GM12873 (cell line): ENCODE results near the gene SRCAP.

Experiments
- CTCF ChIP-seq: IDR thresholded peaks from 2 replicates; pipeline ENCODE4 v1.5.1; 2012; ENCODE audit warnings: low read depth, mild to moderate bottlenecking, moderate library complexity, low read length, control low read depth; ENCODE audit not compliant: insufficient read depth; ENCODE audit errors: missing control alignments

SRCAP gene

DNA sequence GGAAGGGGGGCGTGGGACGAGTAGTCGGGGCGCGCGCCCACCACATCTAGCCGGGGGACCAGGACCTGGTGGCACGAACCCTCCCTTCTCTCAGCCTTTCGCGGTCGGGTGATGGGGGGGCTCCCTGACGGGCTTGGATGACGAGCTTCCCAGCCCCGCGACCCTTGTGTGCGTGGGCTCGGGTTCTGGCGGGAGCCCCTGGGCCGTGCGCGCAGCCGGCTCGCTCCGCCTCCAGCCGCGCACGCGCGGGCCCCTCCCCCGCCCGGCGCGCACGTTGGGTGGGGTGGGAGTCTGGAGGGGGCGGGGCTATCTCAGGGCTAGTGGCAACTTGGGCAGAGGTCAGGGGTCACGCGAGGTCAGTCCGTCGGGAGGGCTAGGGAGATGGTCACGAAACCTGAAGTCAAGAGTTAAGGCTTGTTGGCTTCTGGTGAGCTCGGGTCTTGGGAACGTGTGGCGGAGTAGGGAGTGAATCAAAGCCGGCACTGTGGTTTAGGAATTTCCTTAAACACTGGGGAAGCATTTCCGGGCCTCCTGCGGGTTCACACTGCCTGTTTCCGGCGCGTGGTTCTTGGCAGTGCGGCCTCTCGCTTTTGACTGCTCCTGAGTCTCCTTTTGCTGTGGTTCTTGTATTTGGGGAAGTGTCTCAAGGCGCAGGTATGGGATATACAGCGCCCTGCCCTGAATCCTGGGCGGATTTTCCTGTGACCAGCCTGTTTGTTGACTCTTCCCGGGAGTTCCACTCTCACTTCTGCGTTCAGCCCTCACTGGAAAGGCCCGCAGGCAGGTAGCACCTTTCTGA lies at the start of gene SRCAP:
SRCAP (plus strand) TSS at position 356 of the 799 bp plus-strand sequence. CDS start 1,654 bp downstream, outside the sequence.
- TF ChIP-seq CTCF: no peak

GRCh38 chr16:30649725-30650368 lies 49.1 kb upstream of the SRCAP start:
- no peak for TF ChIP-seq CTCF

DNA sequence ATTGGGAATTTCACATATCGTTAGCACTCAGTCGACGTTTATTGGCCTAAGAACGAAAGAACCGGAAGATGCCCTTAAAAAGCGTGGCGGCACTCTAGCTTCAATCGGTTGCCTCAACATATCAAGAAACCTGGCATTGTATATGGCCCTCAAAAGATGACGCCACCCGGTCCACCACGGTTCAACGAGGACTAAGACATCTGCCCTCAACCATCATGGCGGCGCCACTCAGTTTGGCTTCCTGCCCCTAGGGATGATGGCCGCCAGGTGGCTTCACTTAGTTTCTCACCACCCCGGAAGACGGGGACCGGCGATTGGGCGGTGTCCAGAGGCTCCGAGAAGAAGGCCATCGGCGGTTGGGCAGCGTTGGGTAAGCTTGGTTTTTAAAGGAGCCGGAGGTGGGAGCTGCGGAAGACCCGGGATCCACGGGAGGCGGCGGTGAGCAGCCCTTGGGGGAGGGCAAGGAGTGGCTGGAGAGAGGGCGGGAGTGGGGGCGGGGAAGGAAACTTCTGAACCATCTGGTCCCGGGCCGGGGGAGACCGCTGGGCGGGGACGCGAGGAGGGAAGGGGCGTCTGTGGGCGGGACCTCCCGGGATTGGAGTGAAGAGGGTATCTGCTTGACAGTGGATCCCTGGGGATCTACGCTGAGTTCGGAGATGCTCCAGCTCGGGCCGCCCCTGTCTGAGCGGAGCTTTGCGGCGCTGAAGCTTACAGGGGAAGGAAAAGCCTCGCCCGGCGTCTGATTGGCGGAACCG lies 48.4 kb upstream of the SRCAP start, which contains the start of gene PRR14:
PRR14 (plus strand) TSS at position 592 of the 755 bp plus-strand sequence. CDS start 686 bp downstream, outside the sequence.
- no peak for TF ChIP-seq CTCF

GRCh38 chr16:30651124-30652004 lies 47.6 kb upstream of the SRCAP start:
- peak; percentile 80 for TF ChIP-seq CTCF

GRCh38 chr16:30652005-30652296 lies 47.0 kb upstream of the SRCAP start:
- no peak for TF ChIP-seq CTCF

GRCh38 chr16:30652718-30653117 lies 46.3 kb upstream of the SRCAP start:
- no peak for TF ChIP-seq CTCF
